ENCODE results near the gene KMT5C. TPM values are rescaled to one million over a fixed set of nuclear protein-coding genes. Genes with fewer than 3 reads are reported as not detected.
A peak's percentile ranks its signal among the peaks of the same experiment; 100 is the strongest.

KMT5C gene
- total and polyA plus RNA-seq, 10 of the 15 experiments (the other 5 are each of a cell fraction or from before 2014, with no cell fraction given), result 0.20 to 15.8 (median 4.3) TPM; not detected in 1

GRCh38 chr19:55339105-55339888 is at the start of gene KMT5C (continued):
- TF ChIP-seq REST (IDR thresholded peaks at IDR 0.05; ENCODE audit: low read depth, low read length) (no peak), ZNF207 (IDR thresholded peaks at IDR 0.05; ENCODE audit: borderline replicate concordance) (0 out of 2 replicates have a peak, but pooled peaks have one; percentile 52), TBL1XR1 (IDR thresholded peaks at IDR 0.05; ENCODE audit: low read depth, low read length) (0 out of 2 replicates have a peak, but pooled peaks have one; percentile 29), NRF1 (conservative IDR thresholded peaks at IDR 0.05; ENCODE audit: low read depth, low read length) (0 out of 2 replicates have a peak, but pooled peaks have one; percentile 4), SIN3A (IDR thresholded peaks at IDR 0.05; ENCODE audit: low read depth, low read length) (peak; percentile 53; the same call in 1 of the 2 replicates), EED (IDR thresholded peaks at IDR 0.05; ENCODE audit: low read depth) (0 out of 2 replicates have a peak, but pooled peaks have one; percentile 29), CREM (IDR thresholded peaks at IDR 0.05; ENCODE audit: low read depth) (peak; percentile 94), HDAC2 (IDR thresholded peaks at IDR 0.05) (no peak), ESRRA (IDR thresholded peaks at IDR 0.05; ENCODE audit: low read length) (0 out of 2 replicates have a peak, but pooled peaks have one; percentile 41), CEBPB (IDR thresholded peaks at IDR 0.05; ENCODE audit: borderline replicate concordance in 1 of 2, low read depth in 2 of 2, low read length in 2 of 2) (no peak), TAF1 (IDR thresholded peaks at IDR 0.05; ENCODE audit: borderline replicate concordance, low read depth, low read length) (peak; percentile 50; the same call in 1 of the 2 replicates), NR2F1 (conservative IDR thresholded peaks at IDR 0.05) (0 out of 2 replicates have a peak, but pooled peaks have one; percentile 9), MTA3 (IDR thresholded peaks at IDR 0.05; ENCODE audit: borderline replicate concordance, low read length) (no peak), RCOR1 (conservative IDR thresholded peaks at IDR 0.05; ENCODE audit: low read depth, low read length) (no peak)
- TF ChIP-seq, protein P1, sequence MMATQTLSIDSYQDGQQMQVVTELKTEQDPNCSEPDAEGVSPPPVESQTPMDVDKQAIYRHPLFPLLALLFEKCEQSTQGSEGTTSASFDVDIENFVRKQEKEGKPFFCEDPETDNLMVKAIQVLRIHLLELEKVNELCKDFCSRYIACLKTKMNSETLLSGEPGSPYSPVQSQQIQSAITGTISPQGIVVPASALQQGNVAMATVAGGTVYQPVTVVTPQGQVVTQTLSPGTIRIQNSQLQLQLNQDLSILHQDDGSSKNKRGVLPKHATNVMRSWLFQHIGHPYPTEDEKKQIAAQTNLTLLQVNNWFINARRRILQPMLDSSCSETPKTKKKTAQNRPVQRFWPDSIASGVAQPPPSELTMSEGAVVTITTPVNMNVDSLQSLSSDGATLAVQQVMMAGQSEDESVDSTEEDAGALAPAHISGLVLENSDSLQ (IDR thresholded peaks at IDR 0.05), result peak; percentile 100
- TF ChIP-seq, protein P2, sequence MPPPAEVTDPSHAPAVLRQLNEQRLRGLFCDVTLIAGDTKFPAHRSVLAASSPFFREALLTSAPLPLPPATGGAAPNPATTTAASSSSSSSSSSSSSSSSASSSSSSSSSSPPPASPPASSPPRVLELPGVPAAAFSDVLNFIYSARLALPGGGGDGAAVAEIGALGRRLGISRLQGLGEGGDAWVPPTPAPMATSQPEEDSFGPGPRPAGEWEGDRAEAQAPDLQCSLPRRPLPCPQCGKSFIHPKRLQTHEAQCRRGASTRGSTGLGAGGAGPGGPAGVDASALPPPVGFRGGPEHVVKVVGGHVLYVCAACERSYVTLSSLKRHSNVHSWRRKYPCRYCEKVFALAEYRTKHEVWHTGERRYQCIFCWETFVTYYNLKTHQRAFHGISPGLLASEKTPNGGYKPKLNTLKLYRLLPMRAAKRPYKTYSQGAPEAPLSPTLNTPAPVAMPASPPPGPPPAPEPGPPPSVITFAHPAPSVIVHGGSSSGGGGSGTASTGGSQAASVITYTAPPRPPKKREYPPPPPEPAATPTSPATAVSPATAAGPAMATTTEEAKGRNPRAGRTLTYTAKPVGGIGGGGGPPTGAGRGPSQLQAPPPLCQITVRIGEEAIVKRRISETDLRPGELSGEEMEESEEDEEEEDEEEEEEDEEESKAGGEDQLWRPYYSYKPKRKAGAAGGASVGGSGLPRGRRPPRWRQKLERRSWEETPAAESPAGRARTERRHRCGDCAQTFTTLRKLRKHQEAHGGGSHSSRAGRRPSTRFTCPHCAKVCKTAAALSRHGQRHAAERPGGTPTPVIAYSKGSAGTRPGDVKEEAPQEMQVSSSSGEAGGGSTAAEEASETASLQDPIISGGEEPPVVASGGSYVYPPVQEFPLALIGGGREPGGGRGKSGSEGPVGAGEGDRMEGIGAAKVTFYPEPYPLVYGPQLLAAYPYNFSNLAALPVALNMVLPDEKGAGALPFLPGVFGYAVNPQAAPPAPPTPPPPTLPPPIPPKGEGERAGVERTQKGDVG (CRISPR knock-in tag; IDR thresholded peaks at IDR 0.05), result no peak
- TF ChIP-seq, protein P3, sequence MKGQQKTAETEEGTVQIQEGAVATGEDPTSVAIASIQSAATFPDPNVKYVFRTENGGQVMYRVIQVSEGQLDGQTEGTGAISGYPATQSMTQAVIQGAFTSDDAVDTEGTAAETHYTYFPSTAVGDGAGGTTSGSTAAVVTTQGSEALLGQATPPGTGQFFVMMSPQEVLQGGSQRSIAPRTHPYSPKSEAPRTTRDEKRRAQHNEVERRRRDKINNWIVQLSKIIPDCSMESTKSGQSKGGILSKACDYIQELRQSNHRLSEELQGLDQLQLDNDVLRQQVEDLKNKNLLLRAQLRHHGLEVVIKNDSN (IDR thresholded peaks at IDR 0.05; ENCODE audit: borderline replicate concordance, extremely low read length, insufficient read depth, low read depth, low read length), result no peak
